Measurements from ENCODE around the gene CD160.
"Not testable (repeated sequence)": the region's sequence is repeated elsewhere in the genome, so short reads cannot be mapped to it uniquely, and the experiment has no call there.

The CD160 gene

GRCh38 chr1:145719230-145720079 lies at the start of gene CD160:
Gene CD160 (plus strand): TSS chr1:145719499. CDS start chr1:145728328, 8,829 bp downstream.
- H3K27ac ChIP-seq (ENCODE audit: poor library complexity, severe bottlenecking), result no peak within 1 kb of the TSS
- no peak for DNase-seq (ENCODE audit: low spot score)

GRCh38 chr1:145670995-145671745 lies 48.1 kb upstream of the CD160 start:
- not testable (repeated sequence) for DNase-seq (ENCODE audit: low spot score); H3K27me3 ChIP-seq (ENCODE audit: insufficient read depth, poor library complexity, severe bottlenecking); H3K36me3 ChIP-seq (ENCODE audit: low read depth); H3K27ac ChIP-seq (ENCODE audit: poor library complexity, severe bottlenecking); H3K9me3 ChIP-seq (ENCODE audit: severe bottlenecking); H3K4me3 ChIP-seq (ENCODE audit: severe bottlenecking); ATAC-seq (ENCODE audit: low read depth); H3K4me1 ChIP-seq (ENCODE audit: insufficient read depth, poor library complexity, severe bottlenecking)

More at GRCh38 chr1:145719230-145720079, at the start of gene CD160:
- Histone ChIP-seq H3K4me3 (ENCODE audit: severe bottlenecking) (no peak within 1 kb of the TSS), H3K9me3 (ENCODE audit: severe bottlenecking) (no peaks in the 10 kb centered on the region), H3K36me3 (ENCODE audit: low read depth) (no peaks in the 10 kb centered on the region), H3K27me3 (ENCODE audit: insufficient read depth, poor library complexity, severe bottlenecking) (no peaks in the 10 kb centered on the region), H3K4me1 (ENCODE audit: insufficient read depth, poor library complexity, severe bottlenecking) (no peaks in the 10 kb centered on the region)
- no peak for TF ChIP-seq CTCF (IDR thresholded peaks at IDR 0.05; ENCODE audit: poor library complexity, severe bottlenecking)
- ATAC-seq (ENCODE audit: low read depth), result no peak

- DNase-seq (ENCODE audit: low spot score); H3K4me1 ChIP-seq (ENCODE audit: insufficient read depth, poor library complexity, severe bottlenecking); ATAC-seq (ENCODE audit: low read depth): not testable (repeated sequence)
Measured at GRCh38 chr1:145673217-145673616, 46.1 kb upstream of the CD160 start.

GRCh38 chr1:145684858-145685257 lies 34.4 kb upstream of the CD160 start:
- H3K27me3 ChIP-seq (ENCODE audit: insufficient read depth, poor library complexity, severe bottlenecking); H3K9me3 ChIP-seq (ENCODE audit: severe bottlenecking); DNase-seq (ENCODE audit: low spot score); H3K36me3 ChIP-seq (ENCODE audit: low read depth); H3K4me1 ChIP-seq (ENCODE audit: insufficient read depth, poor library complexity, severe bottlenecking); H3K27ac ChIP-seq (ENCODE audit: poor library complexity, severe bottlenecking); H3K4me3 ChIP-seq (ENCODE audit: severe bottlenecking): not testable (repeated sequence)
- ATAC-seq (ENCODE audit: low read depth), result peak; percentile 96

More at GRCh38 chr1:145673217-145673616, 46.1 kb upstream of the CD160 start:
- not testable (repeated sequence) for H3K4me3 ChIP-seq (ENCODE audit: severe bottlenecking); H3K9me3 ChIP-seq (ENCODE audit: severe bottlenecking); H3K36me3 ChIP-seq (ENCODE audit: low read depth); H3K27ac ChIP-seq (ENCODE audit: poor library complexity, severe bottlenecking); H3K27me3 ChIP-seq (ENCODE audit: insufficient read depth, poor library complexity, severe bottlenecking)

- H3K36me3 ChIP-seq (ENCODE audit: low read depth); H3K27me3 ChIP-seq (ENCODE audit: insufficient read depth, poor library complexity, severe bottlenecking); ATAC-seq (ENCODE audit: low read depth); H3K4me3 ChIP-seq (ENCODE audit: severe bottlenecking); H3K9me3 ChIP-seq (ENCODE audit: severe bottlenecking); DNase-seq (ENCODE audit: low spot score): not testable (repeated sequence)
- H3K27ac ChIP-seq (ENCODE audit: poor library complexity, severe bottlenecking), result peak overlapping the region; percentile 51
- peaks cover 10% of the 10 kb centered on the region for H3K4me1 ChIP-seq (ENCODE audit: insufficient read depth, poor library complexity, severe bottlenecking)
Measured at GRCh38 chr1:145686078-145686477, 33.2 kb upstream of the CD160 start.

GRCh38 chr1:145688328-145688727 lies 31.0 kb upstream of the CD160 start:
- Histone ChIP-seq H3K4me1 (ENCODE audit: insufficient read depth, poor library complexity, severe bottlenecking) (peaks cover 16% of the 10 kb centered on the region), H3K4me3 (ENCODE audit: severe bottlenecking) (no peak overlapping the region), H3K27me3 (ENCODE audit: insufficient read depth, poor library complexity, severe bottlenecking) (no peaks in the 10 kb centered on the region), H3K36me3 (ENCODE audit: low read depth) (no peaks in the 10 kb centered on the region), H3K9me3 (ENCODE audit: severe bottlenecking) (no peaks in the 10 kb centered on the region), H3K27ac (ENCODE audit: poor library complexity, severe bottlenecking) (no peak overlapping the region)
- DNase-seq (ENCODE audit: low spot score) (no peak), ATAC-seq (ENCODE audit: low read depth) (no peak)
- no peak for TF ChIP-seq CTCF (IDR thresholded peaks at IDR 0.05; ENCODE audit: poor library complexity, severe bottlenecking)

Measured in RWPE2 (cell line).